Measurements from ENCODE around the gene GCH1. TPM values are rescaled to one million over a fixed set of nuclear protein-coding genes. Genes with fewer than 3 reads are reported as not detected.

The GCH1 gene
- total RNA-seq, 1 experiment from 2014 or later, result 7.1 TPM

DNA sequence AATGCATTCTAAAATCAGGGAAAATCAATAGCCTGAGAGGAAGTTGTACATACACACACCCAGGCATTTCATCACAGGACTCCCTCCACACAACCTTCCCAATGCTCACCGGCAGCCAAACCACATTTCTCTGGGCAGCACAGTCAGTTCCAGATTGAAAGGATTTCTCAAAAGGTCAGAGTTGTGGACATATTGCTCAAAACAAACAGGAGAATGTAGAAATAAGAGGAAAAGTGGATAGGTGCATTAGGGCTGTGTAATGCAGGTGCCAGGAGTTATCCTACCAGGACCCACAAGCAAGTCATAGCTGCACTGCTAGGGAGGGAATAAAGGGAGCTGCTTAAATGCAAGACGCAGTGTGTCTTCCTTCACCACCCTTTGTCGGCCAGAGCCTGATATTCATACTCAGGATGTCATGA lies 62.9 kb downstream of the GCH1 start:
- ChIA-PET CTCF (interaction anchor here (0.6 kb wide), 1 partner anchor 49 kb away, joined by 3 read pairs; no protein-coding TSS in a partner anchor), POLR2A (no interaction called here)
- Mint-ChIP-seq H3K4me1 (ENCODE audit: insufficient read depth, unreplicated experiment) (peaks cover 14% of the 10 kb centered on the region), H3K9me3 (ENCODE audit: unreplicated experiment) (no peaks in the 10 kb centered on the region), H3K4me3 (ENCODE audit: unreplicated experiment) (no peak overlapping the region), H3K27ac (ENCODE audit: low read depth, unreplicated experiment) (peak overlapping the region; percentile 82), H3K27me3 (ENCODE audit: insufficient read depth, unreplicated experiment) (no peaks in the 10 kb centered on the region), H3K36me3 (ENCODE audit: insufficient read depth, unreplicated experiment) (no peaks in the 10 kb centered on the region)
- peak; percentile 58 for DNase-seq (ENCODE audit: unreplicated experiment)
- BruUV-seq (replicated peaks), result no TSS peak
- intact Hi-C loops (cut with micrococcal nuclease), result no loop called here
- TF ChIP-seq, protein P1, sequence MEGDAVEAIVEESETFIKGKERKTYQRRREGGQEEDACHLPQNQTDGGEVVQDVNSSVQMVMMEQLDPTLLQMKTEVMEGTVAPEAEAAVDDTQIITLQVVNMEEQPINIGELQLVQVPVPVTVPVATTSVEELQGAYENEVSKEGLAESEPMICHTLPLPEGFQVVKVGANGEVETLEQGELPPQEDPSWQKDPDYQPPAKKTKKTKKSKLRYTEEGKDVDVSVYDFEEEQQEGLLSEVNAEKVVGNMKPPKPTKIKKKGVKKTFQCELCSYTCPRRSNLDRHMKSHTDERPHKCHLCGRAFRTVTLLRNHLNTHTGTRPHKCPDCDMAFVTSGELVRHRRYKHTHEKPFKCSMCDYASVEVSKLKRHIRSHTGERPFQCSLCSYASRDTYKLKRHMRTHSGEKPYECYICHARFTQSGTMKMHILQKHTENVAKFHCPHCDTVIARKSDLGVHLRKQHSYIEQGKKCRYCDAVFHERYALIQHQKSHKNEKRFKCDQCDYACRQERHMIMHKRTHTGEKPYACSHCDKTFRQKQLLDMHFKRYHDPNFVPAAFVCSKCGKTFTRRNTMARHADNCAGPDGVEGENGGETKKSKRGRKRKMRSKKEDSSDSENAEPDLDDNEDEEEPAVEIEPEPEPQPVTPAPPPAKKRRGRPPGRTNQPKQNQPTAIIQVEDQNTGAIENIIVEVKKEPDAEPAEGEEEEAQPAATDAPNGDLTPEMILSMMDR (IDR thresholded peaks at IDR 0.05; ENCODE audit: unreplicated experiment), result no peak

DNA sequence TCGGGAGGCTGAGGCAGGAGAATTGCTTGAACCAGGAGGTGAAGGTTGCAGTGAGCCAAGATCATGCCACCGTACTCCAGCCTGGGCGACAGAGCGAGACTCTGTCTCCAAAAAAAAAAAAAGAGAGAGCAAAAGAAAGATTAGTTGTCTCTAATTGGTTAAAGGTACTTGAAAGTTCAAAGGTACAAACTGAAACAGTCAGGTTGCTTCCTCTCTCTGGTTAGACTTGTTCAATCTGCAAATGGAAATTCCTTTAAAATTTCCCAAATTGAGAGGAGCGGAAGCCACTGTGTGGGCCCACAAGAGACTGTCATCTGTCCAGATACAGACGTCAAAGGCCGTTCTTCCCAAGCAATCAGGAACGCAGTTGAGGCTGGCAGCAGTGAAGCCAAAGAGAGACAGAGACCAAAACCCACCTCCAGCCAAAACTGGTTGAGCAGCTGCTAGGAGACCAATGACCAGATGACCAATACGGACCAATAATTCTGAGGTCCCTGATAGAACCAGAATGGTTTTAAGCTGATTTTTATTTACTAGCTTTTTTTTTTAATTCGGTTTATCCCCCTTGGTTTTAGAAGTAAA lies 63.6 kb downstream of the GCH1 start:
- H3K9me3 Mint-ChIP-seq (ENCODE audit: unreplicated experiment), result no peaks in the 10 kb centered on the region
- ChIA-PET CTCF (interaction anchor here (0.7 kb wide), 1 partner anchor 63 kb away, joined by 3 read pairs; no protein-coding TSS in a partner anchor), POLR2A (interaction anchor here (0.6 kb wide), 1 partner anchor 45 kb away, joined by 3 read pairs; no protein-coding TSS in a partner anchor)
- no peak for DNase-seq (ENCODE audit: unreplicated experiment)
- intact Hi-C loops (cut with micrococcal nuclease), result no loop called here
- peaks cover 14% of the 10 kb centered on the region for H3K4me1 Mint-ChIP-seq (ENCODE audit: insufficient read depth, unreplicated experiment)
- no peak overlapping the region for H3K4me3 Mint-ChIP-seq (ENCODE audit: unreplicated experiment)
- BruUV-seq (replicated peaks), result no TSS peak
- peak overlapping the region; percentile 82 for H3K27ac Mint-ChIP-seq (ENCODE audit: low read depth, unreplicated experiment)
- H3K27me3 Mint-ChIP-seq (ENCODE audit: insufficient read depth, unreplicated experiment), result no peaks in the 10 kb centered on the region
- H3K36me3 Mint-ChIP-seq (ENCODE audit: insufficient read depth, unreplicated experiment), result no peaks in the 10 kb centered on the region
- TF ChIP-seq, protein P1 (IDR thresholded peaks at IDR 0.05; ENCODE audit: unreplicated experiment), result no peak

DNA sequence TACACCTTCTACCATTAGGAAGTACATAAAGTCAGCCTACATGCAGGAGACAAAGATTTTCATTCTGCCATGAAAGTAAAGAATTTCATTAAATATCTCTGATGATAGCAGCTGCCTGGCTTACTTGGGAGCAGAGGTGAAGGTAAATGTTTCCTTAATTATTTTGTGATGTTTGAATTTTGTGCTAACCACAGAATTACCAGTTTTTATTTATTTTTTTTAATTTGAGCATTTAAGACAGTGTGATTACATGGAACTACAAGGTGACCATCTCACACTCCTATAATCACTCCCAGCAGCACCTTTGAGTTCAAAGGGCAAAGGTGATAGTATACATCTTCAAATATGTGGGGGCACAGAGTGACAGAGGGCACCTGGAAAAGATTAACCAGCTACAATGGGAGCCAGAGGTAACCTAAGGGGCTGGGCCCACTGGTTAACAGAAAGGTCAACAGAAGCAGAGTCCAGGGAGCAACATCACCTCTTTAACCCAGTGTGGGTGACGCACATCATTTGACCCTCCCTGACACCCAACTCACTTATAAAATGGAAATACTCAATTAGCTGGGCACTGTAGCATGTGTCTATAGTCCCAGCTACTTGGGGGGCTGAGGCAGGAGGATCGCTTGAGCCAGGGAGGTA lies 65.0 kb downstream of the GCH1 start:
- ChIA-PET CTCF (no interaction called here), POLR2A (no interaction called here)
- no peak for DNase-seq (ENCODE audit: unreplicated experiment)
- Mint-ChIP-seq H3K27me3 (ENCODE audit: insufficient read depth, unreplicated experiment) (no peaks in the 10 kb centered on the region), H3K27ac (ENCODE audit: low read depth, unreplicated experiment) (no peak overlapping the region), H3K4me1 (ENCODE audit: insufficient read depth, unreplicated experiment) (peaks cover 14% of the 10 kb centered on the region), H3K9me3 (ENCODE audit: unreplicated experiment) (no peaks in the 10 kb centered on the region), H3K4me3 (ENCODE audit: unreplicated experiment) (no peak overlapping the region), H3K36me3 (ENCODE audit: insufficient read depth, unreplicated experiment) (no peaks in the 10 kb centered on the region)
- BruUV-seq (replicated peaks), result no TSS peak
- intact Hi-C loops (cut with micrococcal nuclease), result no loop called here
- TF ChIP-seq, protein P1 (IDR thresholded peaks at IDR 0.05; ENCODE audit: unreplicated experiment), result no peak

DNA sequence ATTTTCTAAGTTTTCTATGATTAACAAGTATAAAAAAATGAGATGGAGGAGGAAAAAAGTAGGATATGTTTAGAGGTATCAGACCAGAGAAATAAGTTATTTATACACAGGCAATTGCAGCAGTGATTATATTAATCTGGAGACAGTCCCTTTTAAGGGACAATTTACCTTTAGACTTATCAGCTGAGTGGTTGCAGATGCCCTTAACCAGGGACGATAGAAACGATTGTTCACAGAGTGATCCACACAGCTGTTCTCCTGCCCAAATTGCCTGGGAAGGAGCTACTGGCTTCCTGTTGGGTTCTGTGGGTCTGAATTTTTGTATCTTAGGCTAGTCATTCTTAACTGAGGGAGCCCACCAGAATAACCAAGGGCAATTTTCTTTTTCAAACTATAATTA lies 66.4 kb downstream of the GCH1 start:
- Mint-ChIP-seq H3K27me3 (ENCODE audit: insufficient read depth, unreplicated experiment) (no peaks in the 10 kb centered on the region), H3K4me3 (ENCODE audit: unreplicated experiment) (no peak overlapping the region), H3K27ac (ENCODE audit: low read depth, unreplicated experiment) (no peak overlapping the region), H3K36me3 (ENCODE audit: insufficient read depth, unreplicated experiment) (no peaks in the 10 kb centered on the region), H3K9me3 (ENCODE audit: unreplicated experiment) (no peaks in the 10 kb centered on the region), H3K4me1 (ENCODE audit: insufficient read depth, unreplicated experiment) (peaks cover 14% of the 10 kb centered on the region)
- ChIA-PET POLR2A (no interaction called here), CTCF (no interaction called here)
- TF ChIP-seq, protein P1 (IDR thresholded peaks at IDR 0.05; ENCODE audit: unreplicated experiment), result no peak
- DNase-seq (ENCODE audit: unreplicated experiment), result no peak
- intact Hi-C loops (cut with micrococcal nuclease), result no loop called here
- BruUV-seq (replicated peaks), result no TSS peak

Data from MCF 10A (cell line).